HG02571 (cell line): Measurements from ENCODE around the gene FOXL3.

Experiments
- ATAC-seq: cut with Tn5 transposase; IDR thresholded peaks from one replicate; pipeline ENCODE4 v1.9.1; 2021; ENCODE audit warnings: mild to moderate bottlenecking, moderate library complexity; ENCODE audit not compliant: unreplicated experiment

FOXL3 gene

DNA sequence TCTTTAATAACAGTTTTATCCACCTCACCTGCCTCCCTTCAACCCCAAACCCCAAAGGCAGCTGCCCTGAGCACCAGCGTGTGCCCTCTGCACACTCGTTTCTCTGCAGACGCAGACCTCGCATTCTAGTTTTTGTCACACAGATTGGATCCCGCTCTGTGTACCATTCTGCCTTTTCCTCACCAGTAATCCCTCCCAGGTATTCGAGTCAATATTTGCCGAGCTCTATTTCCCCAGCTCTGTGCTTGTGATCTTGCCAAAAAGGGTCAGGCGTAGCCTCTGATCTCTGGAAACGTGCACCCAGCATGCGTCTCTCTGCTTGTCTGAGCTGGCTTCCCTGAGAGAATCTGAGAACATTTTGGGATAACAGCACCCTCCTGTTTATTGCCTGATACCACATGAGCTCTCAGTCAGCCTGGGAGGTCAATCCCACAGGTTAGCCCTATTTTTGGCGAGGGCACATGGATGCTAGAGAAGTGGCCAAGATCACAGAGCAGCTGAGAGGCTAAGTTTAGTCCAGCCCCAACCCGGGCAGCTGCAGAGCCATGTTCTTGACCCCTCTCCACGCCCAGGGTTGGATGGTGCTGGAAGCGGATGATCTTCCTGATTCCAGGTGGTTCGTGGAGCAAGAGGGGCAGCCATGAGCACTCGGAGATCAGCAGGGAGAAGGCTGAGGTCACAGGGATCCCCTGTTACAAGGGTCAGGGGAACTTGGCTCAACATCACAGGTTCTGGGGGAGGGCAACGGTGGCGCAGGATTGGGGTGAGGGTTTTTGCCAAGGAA, 29.1 kb downstream of the FOXL3 start:
- ATAC-seq, result no peak

DNA sequence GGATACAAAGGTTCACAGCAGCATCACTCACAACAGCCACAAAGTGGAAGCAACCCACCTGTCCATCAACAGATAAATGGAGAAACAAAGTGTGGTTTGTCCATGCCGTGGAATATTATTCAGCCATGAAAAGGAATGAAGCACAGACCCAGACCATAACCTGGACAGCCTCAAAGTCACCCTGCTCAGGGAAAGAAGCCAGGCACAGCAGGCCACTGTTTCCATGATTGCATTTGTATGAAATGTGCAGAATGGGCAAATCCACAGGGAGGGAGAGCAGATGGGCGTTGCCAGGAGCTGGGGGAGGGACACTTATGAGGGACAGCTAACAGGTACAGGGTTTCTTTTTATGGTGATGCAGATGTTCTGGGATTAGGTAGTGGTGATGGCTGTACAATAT, 30.3 kb downstream of the FOXL3 start:
- no peak for ATAC-seq

DNA sequence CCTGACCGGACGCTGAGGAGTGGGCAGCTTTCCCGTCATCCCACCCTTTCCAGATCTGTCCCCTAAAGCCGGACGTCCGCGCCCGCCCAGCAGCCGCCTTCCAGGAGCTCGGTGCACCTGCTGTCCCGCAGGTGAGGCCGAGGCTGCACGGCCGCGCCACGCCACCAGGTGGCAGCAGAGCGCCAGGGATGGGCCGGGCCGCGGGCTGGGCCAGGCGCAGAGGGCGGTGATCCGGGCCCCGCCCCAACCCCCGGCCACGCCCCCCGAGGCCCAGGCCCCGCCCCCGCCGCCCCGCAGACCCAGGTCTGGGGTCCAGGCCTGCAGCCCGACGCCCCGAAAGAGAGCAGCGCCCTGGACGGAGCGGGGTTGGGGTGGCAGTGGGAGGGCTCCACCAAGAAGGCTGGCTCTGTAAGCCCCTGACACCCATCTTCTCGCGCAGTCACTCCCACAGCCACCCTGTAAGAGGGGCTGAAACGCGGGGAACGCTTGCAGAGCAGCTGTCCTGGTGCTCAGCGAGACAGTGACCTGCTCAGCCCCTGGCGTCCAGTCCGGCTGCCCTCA, 32.2 kb downstream of the FOXL3 start:
- no peak for ATAC-seq

DNA sequence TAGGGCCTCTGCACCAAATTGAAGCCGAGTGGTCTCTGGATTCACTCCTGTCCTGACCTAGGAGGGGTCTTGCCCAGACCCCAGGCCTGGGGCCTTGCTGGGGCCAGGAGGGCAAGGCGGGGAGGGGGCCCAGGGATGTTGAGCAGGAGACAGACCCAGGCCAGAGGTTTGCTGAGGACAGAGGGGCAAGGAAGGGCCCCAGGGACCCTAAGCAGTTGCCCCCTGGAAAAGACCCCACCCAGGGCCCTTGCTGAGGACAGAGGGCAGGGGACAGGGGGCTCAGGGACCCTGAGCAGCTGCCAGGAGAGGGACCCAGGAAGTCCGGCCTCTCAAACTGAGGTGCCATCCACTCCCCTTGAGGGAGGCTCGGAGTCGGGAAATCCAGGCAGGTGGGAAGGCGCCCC, 32.7 kb downstream of the FOXL3 start:
- ATAC-seq, result no peak

DNA sequence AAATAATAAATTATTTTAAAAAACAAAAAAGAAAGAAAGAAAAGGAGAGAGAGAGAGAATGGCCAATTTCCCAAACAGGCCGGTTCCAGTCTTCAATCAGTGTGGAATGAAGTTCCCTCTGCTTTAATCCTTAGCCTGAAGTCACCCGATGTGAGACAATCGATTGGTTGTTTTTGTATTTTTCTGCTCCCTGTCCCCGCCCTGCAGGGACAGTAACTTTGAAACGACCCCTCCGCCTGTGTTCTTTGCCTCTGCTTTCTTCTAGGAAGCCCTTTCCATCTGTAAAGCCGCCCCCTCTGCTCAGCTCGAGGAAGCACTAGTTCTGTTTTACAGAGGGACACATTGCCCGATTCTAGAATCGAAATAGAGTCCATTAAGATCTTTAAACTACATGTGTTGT, 33.4 kb downstream of the FOXL3 start:
- ATAC-seq, result no peak

GRCh38 chr7:324011-324410, 34.0 kb downstream of the FOXL3 start:
- no peak for ATAC-seq

- ATAC-seq, result no peak
Measured at GRCh38 chr7:325051-325798, 35.3 kb downstream of the FOXL3 start.

DNA sequence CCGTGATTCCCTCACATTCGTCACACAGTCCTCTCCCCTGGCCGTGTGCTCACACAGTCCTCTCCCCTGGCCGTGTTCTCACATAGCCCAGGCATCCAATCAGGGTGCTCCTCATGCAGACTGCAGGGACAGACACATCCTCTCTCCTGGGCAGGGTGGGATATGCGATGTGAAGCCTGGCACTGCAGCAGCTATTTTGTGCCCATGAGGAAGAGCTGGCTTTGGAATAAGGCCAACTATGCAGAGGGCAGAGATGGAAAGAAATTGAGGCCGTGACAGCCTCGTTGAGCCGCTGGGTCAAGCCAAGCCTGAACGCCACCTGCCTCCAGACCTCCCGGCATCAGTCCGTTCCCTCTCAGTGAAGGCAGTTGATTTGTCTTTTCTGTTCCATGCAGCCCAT, 35.8 kb downstream of the FOXL3 start:
- no peak for ATAC-seq

DNA sequence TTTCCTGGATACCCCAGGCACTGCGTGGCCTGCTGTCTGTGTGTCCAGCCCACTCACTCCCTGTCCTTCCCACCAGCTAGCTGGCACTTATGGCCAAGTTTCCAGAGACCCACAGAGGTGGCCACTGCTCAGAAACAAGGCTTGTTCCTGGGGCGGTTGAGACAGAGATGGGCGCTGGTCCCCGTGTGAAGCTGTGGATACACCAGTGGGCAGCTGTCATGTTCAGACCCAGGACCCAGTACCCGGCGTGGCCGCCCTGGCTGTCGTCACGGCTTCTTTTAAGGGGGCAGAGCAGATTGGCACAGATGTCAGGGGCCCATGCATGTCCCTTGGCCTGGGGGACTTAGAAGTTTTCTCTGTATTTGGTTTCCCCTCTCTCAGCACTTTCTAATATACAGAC, 36.3 kb downstream of the FOXL3 start:
- no peak for ATAC-seq

DNA sequence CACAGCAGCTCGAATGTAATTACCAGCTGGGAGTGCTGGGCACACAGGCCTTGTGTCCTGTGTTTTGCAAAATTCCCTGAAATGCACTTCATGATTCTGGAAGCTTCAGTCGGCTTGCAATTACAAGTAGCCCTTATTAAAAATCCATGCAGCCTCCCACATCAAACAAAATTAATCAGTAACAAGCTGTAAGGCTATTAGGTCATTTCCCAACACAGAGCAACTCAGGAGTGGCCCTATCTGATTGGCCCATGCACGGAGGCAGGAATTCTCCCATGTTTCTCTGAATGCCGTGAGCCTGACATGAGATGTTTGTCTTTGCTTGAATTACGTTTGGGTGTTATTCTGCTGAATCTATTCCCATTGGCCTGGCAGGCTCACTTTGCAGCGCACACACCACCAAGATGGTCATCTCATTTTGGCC, 36.9 kb downstream of the FOXL3 start:
- no peak for ATAC-seq

DNA sequence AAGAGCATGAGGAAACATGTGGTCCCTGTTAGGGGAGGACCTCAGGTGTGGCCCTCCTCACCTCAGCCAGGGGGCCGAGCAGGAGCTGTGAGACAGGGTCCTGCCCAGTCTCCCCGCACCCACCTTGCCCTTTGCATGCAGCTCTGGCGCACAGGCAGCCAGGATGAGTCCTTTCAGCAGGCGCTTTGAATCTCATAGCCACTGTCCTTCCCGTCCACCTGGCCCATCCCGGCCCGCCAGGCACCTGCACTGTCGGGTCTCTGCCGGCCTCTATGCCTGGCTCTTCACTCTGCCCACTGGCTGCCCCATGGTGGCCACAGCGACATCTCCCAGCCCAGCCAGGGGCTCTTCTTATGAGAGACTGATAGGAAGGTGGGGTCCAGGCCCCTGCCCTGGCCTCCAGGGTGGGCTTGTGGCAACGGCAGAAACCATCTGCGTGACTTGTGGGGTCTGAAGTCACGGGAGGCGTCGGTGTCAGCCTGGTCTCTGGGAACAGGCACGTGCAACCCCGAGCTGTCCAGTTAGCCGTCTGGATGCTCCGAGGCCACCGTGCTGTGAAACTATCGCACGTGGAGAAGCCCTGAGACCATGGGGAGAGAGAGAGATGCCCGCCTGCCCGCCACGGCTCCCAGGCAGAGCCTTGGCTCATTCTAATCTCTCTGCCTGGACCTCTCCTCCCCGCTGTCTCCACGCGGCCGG, 37.4 kb downstream of the FOXL3 start:
- no peak for ATAC-seq

- ATAC-seq, result no peak
Measured at GRCh38 chr7:327991-328702, 38.2 kb downstream of the FOXL3 start.

DNA sequence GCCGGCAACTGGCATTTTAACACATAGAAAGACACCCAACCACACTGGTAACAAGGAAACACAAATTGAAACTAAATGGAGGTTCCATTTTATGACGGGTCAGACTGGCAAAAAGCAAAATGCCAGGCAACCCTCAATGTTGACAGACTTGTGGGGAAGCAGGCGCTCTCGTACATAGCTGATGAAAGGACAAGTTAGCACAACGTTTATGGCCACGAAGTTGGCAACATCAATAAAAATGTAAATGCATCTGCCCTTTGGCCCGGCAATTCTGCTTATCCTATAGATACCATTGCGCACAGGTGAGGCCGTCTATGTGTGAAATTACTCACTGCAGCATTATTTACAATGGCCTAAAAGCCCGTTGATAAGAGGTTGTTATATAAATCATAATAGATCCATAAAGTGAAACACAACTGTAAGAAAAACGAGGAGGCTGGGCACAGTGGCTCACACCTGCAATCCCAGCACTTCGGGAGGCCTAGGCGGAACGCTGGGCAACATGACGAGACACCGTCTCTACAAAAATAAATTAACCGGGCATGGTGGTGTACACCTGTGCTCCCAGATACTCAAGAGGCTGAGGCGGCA, 39.8 kb downstream of the FOXL3 start:
- no peak for ATAC-seq

GRCh38 chr7:330511-331230, 40.7 kb downstream of the FOXL3 start:
- ATAC-seq, result no peak

DNA sequence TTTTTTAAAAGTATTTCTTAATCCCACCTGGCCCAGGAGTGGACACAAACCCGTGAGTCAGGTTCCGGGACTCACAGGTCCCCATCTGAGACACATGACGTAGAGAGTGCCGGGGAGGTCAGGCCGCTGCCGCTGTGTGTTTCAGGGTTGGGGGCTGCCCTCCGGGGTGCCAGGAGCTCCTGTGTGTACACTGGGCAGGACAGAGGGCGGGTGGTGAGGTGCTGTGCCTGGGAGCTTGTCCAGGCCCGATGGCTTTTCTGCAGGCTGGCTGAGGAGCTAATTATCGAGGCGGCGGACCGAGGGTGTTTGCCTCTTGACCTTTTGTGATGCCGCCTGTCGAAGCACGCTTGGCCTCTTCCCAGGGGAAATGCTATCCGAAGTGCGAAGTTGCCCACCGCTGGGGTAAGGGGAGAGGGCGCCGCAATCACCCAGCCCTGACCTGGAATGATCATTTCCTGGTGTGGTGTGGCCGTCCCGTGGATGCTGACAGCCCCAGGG, 42.1 kb downstream of the FOXL3 start:
- ATAC-seq, result no peak

DNA sequence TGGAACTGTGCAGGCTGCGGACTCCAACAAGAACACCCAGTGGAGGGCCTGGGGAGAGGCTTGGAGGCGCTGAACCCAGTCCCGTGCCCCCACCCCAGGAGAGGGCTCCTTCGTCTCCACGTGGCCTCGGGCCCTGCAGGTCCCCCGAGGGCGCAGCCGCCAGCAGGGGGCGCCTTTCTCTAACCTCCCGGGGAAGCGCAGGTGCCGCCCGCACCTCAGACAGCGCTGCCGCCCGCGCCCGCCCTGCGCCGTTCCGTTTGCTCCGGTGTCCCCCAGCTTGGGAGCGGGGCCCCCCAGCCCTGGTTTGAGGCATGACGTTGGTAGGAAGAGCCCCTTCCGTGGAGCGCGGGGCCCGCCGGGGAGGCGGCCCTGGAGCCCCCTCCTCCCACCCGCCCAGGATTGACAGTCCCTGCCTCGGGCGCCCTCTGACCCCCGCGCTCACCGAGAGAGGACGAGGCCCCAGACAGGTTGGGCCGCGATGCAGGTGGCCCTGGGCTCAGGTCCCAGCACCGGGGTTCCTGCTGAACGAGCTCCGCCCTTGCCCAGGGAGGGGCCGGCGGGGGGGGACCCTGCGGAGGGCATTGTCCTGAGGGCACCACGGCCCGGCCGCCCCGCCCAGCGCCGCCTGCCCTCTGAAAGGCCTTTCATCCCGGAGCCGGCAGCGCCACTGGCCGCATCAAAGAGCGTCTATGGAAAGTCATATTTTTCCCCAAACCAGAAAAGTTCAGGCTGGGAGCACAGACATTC, 42.8 kb downstream of the FOXL3 start:
- no peak for ATAC-seq

- no peak for ATAC-seq
Measured at GRCh38 chr7:333393-333764, 43.4 kb downstream of the FOXL3 start.

GRCh38 chr7:334618-335357, 44.8 kb downstream of the FOXL3 start:
- no peak for ATAC-seq
